Ascending aorta (tissue), 2 donors: ENCODE measurements around the gene ERCC6L. TPM values are rescaled to one million over a fixed set of nuclear protein-coding genes. Genes with fewer than 3 reads are reported as not detected.
A peak's percentile ranks its signal among the peaks of the same experiment; 100 is the strongest.
"Not testable (repeated sequence)": the region's sequence is repeated elsewhere in the genome, so short reads cannot be mapped to it uniquely, and the experiment has no call there.

Experiments used
- DNase-seq, 2 donors: peaks; one replicate each; pipeline ENCODE4 v3.0.0-alpha.2; 2019; ENCODE audit warnings: low spot score in 2 of 2
- H3K27ac ChIP-seq, 2 donors: fragments of 200-600 bp; sonication (generic); one replicate each; pipeline ENCODE4 v1.5.1; 2016 to 2017; ENCODE audit warnings: mild to moderate bottlenecking in 1 of 2
- H3K27me3 ChIP-seq: fragments of 200-600 bp; sonication (generic); one replicate; pipeline ENCODE4 v1.5.1; 2017
- H3K36me3 ChIP-seq, 2 donors: fragments of 200-600 bp; sonication (generic); one replicate each; pipeline ENCODE4 v1.5.1; 2016
- H3K4me1 ChIP-seq, 2 donors: fragments of 200-600 bp; sonication (generic); one replicate each; pipeline ENCODE4 v1.5.1; 2016 to 2017; ENCODE audit warnings: mild to moderate bottlenecking in 1 of 2
- H3K4me3 ChIP-seq, 2 donors: fragments of 200-600 bp; sonication (generic); one replicate each; pipeline ENCODE4 v1.5.1; 2016 to 2017; ENCODE audit warnings: mild to moderate bottlenecking in 1 of 2
- H3K9me3 ChIP-seq, 2 donors: fragments of 200-600 bp; sonication (generic); one replicate each; pipeline ENCODE4 v1.5.1; 2016
- intact Hi-C: fragments of 100-400 bp; cut with DNase I; formaldehyde crosslinking; loops from one replicate; pipeline ENCODE4 v1.15.1; 2023
- total RNA-seq: library from RNA; depleted of rRNA; stranded (reverse); fragments of >200 nt; gene quantifications from one replicate; pipeline ENCODE4 v1.1.0, GENCODE V29; 2016
- TF ChIP-seq, protein P1 (sequence below), 3 experiments: fragments of 200-600 bp in 2 of 3; fragments of 450-650 bp in 1 of 3; sonication (generic) in 2 of 3; IDR thresholded peaks; one replicate each; pipeline ENCODE4 v1.5.1; 2016 to 2019; ENCODE audit warnings: antibody characterized with exemption in 3 of 3, mild to moderate bottlenecking in 1 of 3, moderate library complexity in 1 of 3

Gene ERCC6L
- total RNA-seq, 1 donor from 2014 or later, result not detected

DNA sequence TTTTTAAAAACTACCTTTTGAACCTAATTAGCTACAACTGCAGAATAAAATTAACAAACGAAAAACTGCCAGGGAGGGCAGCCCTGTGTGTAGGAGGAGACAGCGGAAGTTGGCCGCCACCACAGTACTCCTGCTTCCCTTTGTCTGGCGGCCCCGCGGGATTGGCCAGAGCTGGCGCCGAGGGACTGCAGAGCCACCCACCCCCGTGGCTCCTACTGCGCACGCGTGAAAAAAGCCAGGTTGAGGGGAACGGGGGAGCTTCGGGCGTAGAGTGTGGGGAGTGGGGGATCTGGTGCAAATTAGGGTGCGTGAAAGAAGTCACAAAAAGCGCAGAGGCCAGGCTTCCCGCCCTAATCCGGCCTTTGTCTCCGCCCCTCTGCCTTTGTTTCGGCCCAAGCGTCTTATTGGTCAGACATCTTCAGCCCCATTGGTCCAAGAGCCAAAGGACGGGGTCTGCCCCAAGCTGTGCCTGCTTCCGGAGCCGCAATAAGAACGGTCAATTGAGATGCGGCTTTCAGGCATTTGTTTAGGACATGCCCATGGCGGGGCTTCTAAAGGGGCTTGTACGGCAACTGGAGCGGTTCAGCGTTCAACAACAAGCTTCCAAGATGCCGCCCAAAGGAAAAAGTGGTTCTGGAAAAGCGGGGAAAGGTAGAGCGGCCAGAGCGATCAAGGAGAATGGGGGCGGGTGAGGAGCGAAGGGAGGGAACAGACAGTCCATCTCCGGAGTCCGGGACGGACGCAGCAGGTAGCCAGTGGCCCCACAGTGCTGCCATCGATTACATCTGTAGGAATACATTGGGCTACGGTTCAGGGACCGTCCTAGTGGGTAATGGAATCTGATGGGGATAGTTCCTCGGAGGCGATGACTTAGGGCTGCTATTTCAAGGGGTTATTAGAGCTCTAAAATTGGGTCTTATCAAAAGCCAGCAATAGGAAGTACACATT is 57.4 kb downstream of the ERCC6L start, which contains the start of gene PIN4:
TSS of gene PIN4 (plus strand) at position 580 of the 948 bp plus-strand sequence. CDS start at position 609, 29 bp downstream.
- H3K9me3 ChIP-seq, result no peaks in the 10 kb centered on the region
- TF ChIP-seq, protein P1, sequence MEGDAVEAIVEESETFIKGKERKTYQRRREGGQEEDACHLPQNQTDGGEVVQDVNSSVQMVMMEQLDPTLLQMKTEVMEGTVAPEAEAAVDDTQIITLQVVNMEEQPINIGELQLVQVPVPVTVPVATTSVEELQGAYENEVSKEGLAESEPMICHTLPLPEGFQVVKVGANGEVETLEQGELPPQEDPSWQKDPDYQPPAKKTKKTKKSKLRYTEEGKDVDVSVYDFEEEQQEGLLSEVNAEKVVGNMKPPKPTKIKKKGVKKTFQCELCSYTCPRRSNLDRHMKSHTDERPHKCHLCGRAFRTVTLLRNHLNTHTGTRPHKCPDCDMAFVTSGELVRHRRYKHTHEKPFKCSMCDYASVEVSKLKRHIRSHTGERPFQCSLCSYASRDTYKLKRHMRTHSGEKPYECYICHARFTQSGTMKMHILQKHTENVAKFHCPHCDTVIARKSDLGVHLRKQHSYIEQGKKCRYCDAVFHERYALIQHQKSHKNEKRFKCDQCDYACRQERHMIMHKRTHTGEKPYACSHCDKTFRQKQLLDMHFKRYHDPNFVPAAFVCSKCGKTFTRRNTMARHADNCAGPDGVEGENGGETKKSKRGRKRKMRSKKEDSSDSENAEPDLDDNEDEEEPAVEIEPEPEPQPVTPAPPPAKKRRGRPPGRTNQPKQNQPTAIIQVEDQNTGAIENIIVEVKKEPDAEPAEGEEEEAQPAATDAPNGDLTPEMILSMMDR (IDR thresholded peaks at IDR 0.05), result no peak
- no peaks in the 10 kb centered on the region for H3K27me3 ChIP-seq
- no peaks in the 10 kb centered on the region for H3K36me3 ChIP-seq
- intact Hi-C loops, result loop anchor here (1.0 to 5.0 kb wide), 4 partner anchors 49 to 184 kb away; partner anchors contain the start of gene RPS4X
- peaks cover 0 to 4% of the 10 kb centered on the region in 2 donors for H3K4me1 ChIP-seq
- H3K4me3 ChIP-seq, result peak within 1 kb of the TSS; percentile 69 to 71
- peak within 1 kb of the TSS; percentile 68 to 72 for H3K27ac ChIP-seq
- DNase-seq, result peak; percentile 65 to 94

DNA sequence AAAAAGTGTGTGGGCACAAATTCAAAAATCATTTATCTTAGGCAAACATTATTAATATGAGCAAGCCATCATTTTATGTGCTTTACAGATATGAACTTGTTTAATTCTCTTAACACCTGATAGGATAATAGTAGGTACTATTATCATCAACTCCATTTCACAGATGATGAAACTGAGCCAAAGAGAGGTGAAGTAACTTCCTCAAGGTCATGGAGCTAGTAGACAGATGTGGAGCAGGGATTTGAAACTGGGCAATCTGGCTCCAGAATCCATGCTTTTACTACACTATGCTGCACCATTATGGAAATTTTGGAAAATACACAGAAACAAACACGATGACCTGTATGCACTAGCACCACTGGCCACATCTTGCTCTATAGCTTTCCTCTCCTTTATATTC is 58.3 kb downstream of the ERCC6L start:
- peaks cover 0 to 4% of the 10 kb centered on the region in 2 donors for H3K4me1 ChIP-seq
- TF ChIP-seq, protein P1 (IDR thresholded peaks at IDR 0.05), result no peak
- H3K27ac ChIP-seq, result peak overlapping the region in 1 of 2 donors; percentile 72
- intact Hi-C loops, result loop anchor here (2.0 to 5.0 kb wide), 3 partner anchors 96 to 183 kb away; partner anchors contain the start of gene RPS4X
- H3K4me3 ChIP-seq, result peak overlapping the region in 1 of 2 donors; percentile 71
- H3K9me3 ChIP-seq, result no peaks in the 10 kb centered on the region
- H3K27me3 ChIP-seq, result no peaks in the 10 kb centered on the region
- H3K36me3 ChIP-seq, result no peaks in the 10 kb centered on the region
- DNase-seq, result no peak

DNA sequence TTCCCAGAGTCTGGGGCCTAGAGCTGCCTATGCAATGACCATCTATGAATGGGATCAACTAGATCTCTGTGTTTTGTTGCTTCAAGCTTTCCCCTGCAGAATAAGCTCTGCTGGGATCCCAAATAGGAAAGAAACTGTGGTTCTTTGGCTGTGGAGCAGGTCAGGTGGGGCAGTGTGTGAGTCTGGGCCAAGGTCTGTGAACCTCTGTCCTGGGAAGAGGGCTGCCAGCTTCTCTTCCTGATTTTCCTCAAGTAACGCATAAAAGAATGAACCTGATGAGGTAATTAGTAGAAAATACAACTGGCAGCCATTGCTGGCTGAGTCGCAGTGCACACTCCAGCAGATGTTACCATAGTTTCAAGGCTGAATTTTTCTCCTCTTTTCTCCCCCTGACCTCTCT is 61.8 kb downstream of the ERCC6L start:
- no peaks in the 10 kb centered on the region for H3K27me3 ChIP-seq
- no peaks in the 10 kb centered on the region for H3K4me1 ChIP-seq
- H3K9me3 ChIP-seq, result no peaks in the 10 kb centered on the region
- TF ChIP-seq, protein P1 (IDR thresholded peaks at IDR 0.05), result no peak
- no peak overlapping the region for H3K4me3 ChIP-seq
- H3K36me3 ChIP-seq, result no peaks in the 10 kb centered on the region
- intact Hi-C loops, result no loop called here
- no peak for DNase-seq
- no peak overlapping the region for H3K27ac ChIP-seq

DNA sequence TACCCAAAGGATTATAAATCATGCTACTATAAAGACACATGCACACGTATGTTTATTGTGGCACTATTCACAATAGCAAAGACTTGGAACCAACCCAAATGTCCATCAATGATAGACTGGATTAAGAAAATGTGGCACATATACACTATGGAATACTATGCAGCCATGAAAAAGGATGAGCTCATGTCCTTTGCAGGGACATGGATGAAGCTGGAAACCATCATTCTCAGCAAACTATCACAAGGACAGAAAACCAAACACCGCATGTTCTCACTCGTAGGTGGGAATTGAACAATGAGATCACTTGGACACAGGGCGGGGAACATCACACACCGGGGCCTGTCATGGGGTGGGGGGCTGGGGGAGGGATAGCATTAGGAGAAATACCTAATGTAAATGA is 62.5 kb downstream of the ERCC6L start:
- H3K9me3 ChIP-seq, H3K4me3 ChIP-seq, DNase-seq, H3K4me1 ChIP-seq, H3K27me3 ChIP-seq, intact Hi-C loops, H3K36me3 ChIP-seq, H3K27ac ChIP-seq: not testable (repeated sequence)

DNA sequence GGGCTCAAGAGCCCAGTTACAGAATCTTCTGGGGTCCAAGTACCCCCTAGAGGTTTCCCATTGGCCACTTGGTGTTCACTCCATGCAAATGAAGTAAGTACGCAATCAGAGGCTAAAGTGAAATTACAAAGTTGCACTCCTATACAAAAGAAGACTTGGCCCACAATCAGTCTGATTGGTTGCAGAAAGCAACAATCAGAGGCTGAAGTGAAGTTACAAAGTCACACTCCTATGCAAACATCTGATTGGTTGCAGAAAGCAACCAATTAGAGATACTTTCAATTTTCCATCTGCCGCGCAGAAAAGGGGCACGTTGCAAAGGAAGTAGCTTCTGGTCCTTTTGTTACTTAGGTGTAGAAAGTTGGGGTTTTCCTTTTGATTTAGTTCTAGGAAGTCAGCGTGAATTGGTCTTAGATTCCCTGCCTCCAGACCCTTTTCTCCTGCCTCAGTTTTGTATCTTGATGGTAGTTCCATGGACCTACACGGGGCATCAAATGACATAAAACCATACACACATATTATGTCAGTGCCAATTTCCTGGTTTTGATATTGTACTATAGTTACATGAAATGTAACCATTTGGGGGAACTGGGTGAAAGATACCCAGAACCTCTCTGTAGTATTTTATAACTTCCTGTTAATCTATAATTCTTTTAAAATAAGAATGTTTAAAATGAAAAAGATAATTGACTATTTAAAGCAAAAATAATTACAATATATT is 69.7 kb downstream of the ERCC6L start:
- Histone ChIP-seq H3K4me3 (no peak overlapping the region), H3K27me3 (no peaks in the 10 kb centered on the region), H3K9me3 (no peaks in the 10 kb centered on the region), H3K4me1 (no peaks in the 10 kb centered on the region), H3K36me3 (no peaks in the 10 kb centered on the region), H3K27ac (no peak overlapping the region)
- TF ChIP-seq, protein P1 (IDR thresholded peaks at IDR 0.05), result no peak
- intact Hi-C loops, result no loop called here
- no peak for DNase-seq
